ENCODE results near the gene FAR1.
A peak's percentile ranks its signal among the peaks of the same experiment; 100 is the strongest.

The FAR1 gene

GRCh38 chr11:13776134-13776815, 107.8 kb downstream of the FAR1 start:
- no peaks in the 10 kb centered on the region for H3K79me2 ChIP-seq (ENCODE audit: insufficient read depth, low read length)
- H3K27ac ChIP-seq (ENCODE audit: low read length) = no peak overlapping the region
- TF ChIP-seq EZH2 (IDR thresholded peaks at IDR 0.05; ENCODE audit: borderline replicate concordance, low read depth, low read length, severe bottlenecking) (no peak), CTCF (IDR thresholded peaks at IDR 0.05; ENCODE audit: borderline replicate concordance, extremely low read depth, low read length, poor library complexity, severe bottlenecking) (peak; percentile 12)
- DNase-seq (no peak), ATAC-seq (ENCODE audit: insufficient read depth, low read depth) (no peak)
- no peak overlapping the region for H3K4me2 ChIP-seq (ENCODE audit: insufficient read depth, low read length)
- H4K20me1 ChIP-seq (ENCODE audit: insufficient read depth, low read length) = no peaks in the 10 kb centered on the region
- H3K9ac ChIP-seq (ENCODE audit: low read depth, low read length) = no peak overlapping the region
- H3K27me3 ChIP-seq (ENCODE audit: insufficient read depth, low read length, poor library complexity) = peaks cover 11% of the 10 kb centered on the region
- H3K4me3 ChIP-seq (ENCODE audit: low read depth in 1 of 2, low read length in 2 of 2) = no peak overlapping the region
- H2AFZ ChIP-seq (ENCODE audit: low read depth, low read length) = no peak overlapping the region
- no peaks in the 10 kb centered on the region for H3K4me1 ChIP-seq (ENCODE audit: insufficient read depth, low read length)
- H3K9me3 ChIP-seq (ENCODE audit: insufficient read depth, low read length, severe bottlenecking) = no peaks in the 10 kb centered on the region
- no peaks in the 10 kb centered on the region for H3K36me3 ChIP-seq (ENCODE audit: insufficient read depth, low read length)

GRCh38 chr11:13777341-13777985, 109.0 kb downstream of the FAR1 start:
- no peak overlapping the region for H3K27ac ChIP-seq (ENCODE audit: low read length)

GRCh38 chr11:13778345-13778744, 109.9 kb downstream of the FAR1 start:
- no peak overlapping the region for H2AFZ ChIP-seq (ENCODE audit: low read depth, low read length)
- no peaks in the 10 kb centered on the region for H3K36me3 ChIP-seq (ENCODE audit: insufficient read depth, low read length)
- H4K20me1 ChIP-seq (ENCODE audit: insufficient read depth, low read length) = no peaks in the 10 kb centered on the region
- H3K4me3 ChIP-seq (ENCODE audit: low read depth in 1 of 2, low read length in 2 of 2) = no peak overlapping the region
- no peak overlapping the region for H3K4me2 ChIP-seq (ENCODE audit: insufficient read depth, low read length)
- peaks cover 6% of the 10 kb centered on the region for H3K27me3 ChIP-seq (ENCODE audit: insufficient read depth, low read length, poor library complexity)
- H3K79me2 ChIP-seq (ENCODE audit: insufficient read depth, low read length) = no peaks in the 10 kb centered on the region
- DNase-seq (no peak), ATAC-seq (ENCODE audit: insufficient read depth, low read depth) (no peak)
- H3K4me1 ChIP-seq (ENCODE audit: insufficient read depth, low read length) = no peaks in the 10 kb centered on the region
- no peaks in the 10 kb centered on the region for H3K9me3 ChIP-seq (ENCODE audit: insufficient read depth, low read length, severe bottlenecking)
- H3K9ac ChIP-seq (ENCODE audit: low read depth, low read length) = no peak overlapping the region
- TF ChIP-seq EZH2 (IDR thresholded peaks at IDR 0.05; ENCODE audit: borderline replicate concordance, low read depth, low read length, severe bottlenecking) = no peak
- TF ChIP-seq CTCF (IDR thresholded peaks at IDR 0.05; ENCODE audit: borderline replicate concordance, extremely low read depth, low read length, poor library complexity, severe bottlenecking) = no peak
- H3K27ac ChIP-seq (ENCODE audit: low read length) = no peak overlapping the region

More at GRCh38 chr11:13777341-13777985, 109.0 kb downstream of the FAR1 start:
- Histone ChIP-seq H3K79me2 (ENCODE audit: insufficient read depth, low read length) (no peaks in the 10 kb centered on the region), H3K9ac (ENCODE audit: low read depth, low read length) (no peak overlapping the region), H3K4me1 (ENCODE audit: insufficient read depth, low read length) (no peaks in the 10 kb centered on the region), H3K27me3 (ENCODE audit: insufficient read depth, low read length, poor library complexity) (peaks cover 11% of the 10 kb centered on the region), H3K4me2 (ENCODE audit: insufficient read depth, low read length) (no peak overlapping the region), H2AFZ (ENCODE audit: low read depth, low read length) (no peak overlapping the region), H3K4me3 (ENCODE audit: low read depth in 1 of 2, low read length in 2 of 2) (no peak overlapping the region), H3K9me3 (ENCODE audit: insufficient read depth, low read length, severe bottlenecking) (no peaks in the 10 kb centered on the region), H3K36me3 (ENCODE audit: insufficient read depth, low read length) (no peaks in the 10 kb centered on the region), H4K20me1 (ENCODE audit: insufficient read depth, low read length) (no peaks in the 10 kb centered on the region)
- no peak for ATAC-seq (ENCODE audit: insufficient read depth, low read depth)
- TF ChIP-seq CTCF (IDR thresholded peaks at IDR 0.05; ENCODE audit: borderline replicate concordance, extremely low read depth, low read length, poor library complexity, severe bottlenecking) (no peak), EZH2 (IDR thresholded peaks at IDR 0.05; ENCODE audit: borderline replicate concordance, low read depth, low read length, severe bottlenecking) (no peak)
- no peak for DNase-seq
